HG02852 (cell line): Measurements from ENCODE around the gene CLK2.
"Not testable (repeated sequence)": the region's sequence is repeated elsewhere in the genome, so short reads cannot be mapped to it uniquely, and the experiment has no call there.

Experiments used
- ATAC-seq: cut with Tn5 transposase; IDR thresholded peaks from one replicate; pipeline ENCODE4 v1.9.1; 2021; ENCODE audit warnings: mild to moderate bottlenecking, moderate library complexity; ENCODE audit not compliant: unreplicated experiment

CLK2 gene

GRCh38 chr1:155214702-155215101 lies 58.6 kb downstream of the CLK2 start:
- ATAC-seq: not testable (repeated sequence)
